GM21786 (cell line): ENCODE data around the gene MYO9A.
"Not testable (repeated sequence)": the region's sequence is repeated elsewhere in the genome, so short reads cannot be mapped to it uniquely, and the experiment has no call there.

Experiments
- ATAC-seq: cut with Tn5 transposase; IDR thresholded peaks from one replicate; pipeline ENCODE4 v1.9.1; 2021; ENCODE audit not compliant: unreplicated experiment

Gene MYO9A

GRCh38 chr15:72092691-72093090 lies 25.3 kb downstream of the MYO9A start:
- no peak for ATAC-seq

- ATAC-seq = no peak
These were observed 25.9 kb downstream of the MYO9A start for GRCh38 chr15:72092006-72092405.

GRCh38 chr15:72086920-72087648 lies 30.9 kb downstream of the MYO9A start:
- no peak for ATAC-seq

- no peak for ATAC-seq
These were observed 31.8 kb downstream of the MYO9A start for GRCh38 chr15:72086010-72086697.

- no peak for ATAC-seq
These were observed 35.8 kb downstream of the MYO9A start for GRCh38 chr15:72082176-72082575.

GRCh38 chr15:72078887-72079286 lies 39.1 kb downstream of the MYO9A start:
- ATAC-seq = no peak

GRCh38 chr15:72077950-72078349 lies 40.0 kb downstream of the MYO9A start:
- no peak for ATAC-seq

GRCh38 chr15:72074335-72075060 lies 43.5 kb downstream of the MYO9A start:
- no peak for ATAC-seq

- not testable (repeated sequence) for ATAC-seq
These were observed 46.5 kb downstream of the MYO9A start for GRCh38 chr15:72071448-72071825.

GRCh38 chr15:72070817-72071447 lies 47.0 kb downstream of the MYO9A start:
- no peak for ATAC-seq

GRCh38 chr15:72068856-72069255 lies 49.1 kb downstream of the MYO9A start:
- ATAC-seq = no peak

GRCh38 chr15:72065801-72066200 lies 52.1 kb downstream of the MYO9A start:
- no peak for ATAC-seq

GRCh38 chr15:72063186-72063585 lies 54.8 kb downstream of the MYO9A start:
- no peak for ATAC-seq

GRCh38 chr15:72062319-72062718 lies 55.6 kb downstream of the MYO9A start:
- no peak for ATAC-seq

- no peak for ATAC-seq
These were observed 57.2 kb downstream of the MYO9A start for GRCh38 chr15:72060687-72061250.

- ATAC-seq = no peak
These were observed 59.4 kb downstream of the MYO9A start for GRCh38 chr15:72058585-72058984.

GRCh38 chr15:72057548-72058091 lies 60.3 kb downstream of the MYO9A start:
- ATAC-seq = no peak

- ATAC-seq = not testable (repeated sequence)
These were observed 61.7 kb downstream of the MYO9A start for GRCh38 chr15:72056217-72056616.

GRCh38 chr15:72053297-72053696 lies 64.7 kb downstream of the MYO9A start:
- ATAC-seq = not testable (repeated sequence)

- ATAC-seq = no peak
These were observed 67.2 kb downstream of the MYO9A start for GRCh38 chr15:72050700-72051099.

GRCh38 chr15:72047020-72047419 lies 70.9 kb downstream of the MYO9A start:
- ATAC-seq = no peak
